PC-9 (cell line): ENCODE results near the gene ERAP2. TPM values are rescaled to one million over a fixed set of nuclear protein-coding genes. Genes with fewer than 3 reads are reported as not detected.

Source experiments
- BruUV-seq: library from RNA; stranded (reverse); fragments of 400-500 nt; replicated peaks from 2 replicates; lab custom pipeline; 2021; lab: Mats Ljungman, UMichigan
- CTCF ChIA-PET: fragments of 300-600 bp; sonication (Branson Sonifier 250); formaldehyde crosslinking; loops from one replicate; lab custom pipeline; 2022; ENCODE audit warnings: antibody characterized with exemption; lab: Charles Lee
- POLR2A ChIA-PET: fragments of 300-600 bp; sonication (Branson Sonifier 250); formaldehyde crosslinking; loops from one replicate; lab custom pipeline; 2022; ENCODE audit warnings: antibody characterized with exemption; ENCODE audit not compliant: unreplicated experiment; lab: Charles Lee
- DNase-seq, 2 experiments: peaks; one replicate each; pipeline versions ENCODE4 v3.0.0 to v3.0.0-alpha.2; 2015 to 2022; ENCODE audit warnings: mixed read lengths in 1 of 2
- H2AFZ ChIP-seq: fragments of 200-600 bp; sonication (generic); 2 replicates; pipeline ENCODE4 v1.8.1; 2017; ENCODE audit warnings: antibody characterized with exemption
- H3F3A ChIP-seq: fragments of 200-600 bp; sonication (generic); 2 replicates; pipeline ENCODE4 v1.8.1; 2017; ENCODE audit warnings: antibody characterized with exemption, mild to moderate bottlenecking, low read depth; ENCODE audit not compliant: insufficient read depth
- H3K27ac ChIP-seq: fragments of 200-600 bp; sonication (generic); 2 replicates; pipeline ENCODE4 v1.6.1; 2016; ENCODE audit warnings: mixed run types
- H3K27me3 ChIP-seq: fragments of 200-600 bp; sonication (generic); 2 replicates; pipeline ENCODE4 v1.6.1; 2016; ENCODE audit warnings: low read depth, mixed run types; ENCODE audit not compliant: insufficient read depth
- H3K36me3 ChIP-seq: fragments of 200-600 bp; sonication (generic); 2 replicates; pipeline ENCODE4 v1.6.1; 2016; ENCODE audit warnings: low read depth, mixed run types
- H3K4me1 ChIP-seq: fragments of 200-600 bp; sonication (generic); replicated peaks from 2 replicates; pipeline ENCODE4 v1.6.1; 2016; ENCODE audit warnings: mixed run types; ENCODE audit not compliant: insufficient read depth
- H3K4me2 ChIP-seq: fragments of 200-600 bp; sonication (generic); 2 replicates; pipeline ENCODE4 v1.6.1; 2017; ENCODE audit warnings: mixed run types
- H3K4me3 ChIP-seq: fragments of 200-600 bp; sonication (generic); 2 replicates; pipeline ENCODE4 v1.6.1; 2016; ENCODE audit warnings: mixed run types
- H3K79me2 ChIP-seq: fragments of 200-600 bp; sonication (generic); 2 replicates; pipeline ENCODE4 v1.6.1; 2017; ENCODE audit warnings: low read depth, mixed run types
- H3K9me2 ChIP-seq: fragments of 200-600 bp; sonication (generic); 2 replicates; pipeline ENCODE4 v1.8.1; 2017; ENCODE audit warnings: mild to moderate bottlenecking; ENCODE audit not compliant: insufficient read depth
- H3K9me3 ChIP-seq: fragments of 200-600 bp; sonication (generic); 2 replicates; pipeline ENCODE4 v1.8.1; 2016; ENCODE audit warnings: low read depth; ENCODE audit not compliant: insufficient read depth
- H4K20me1 ChIP-seq: fragments of 200-600 bp; sonication (generic); 2 replicates; pipeline ENCODE4 v1.8.1; 2017; ENCODE audit not compliant: insufficient read depth
- CTCF ChIP-seq: fragments of 200-600 bp; sonication (generic); conservative IDR thresholded peaks from 2 replicates; pipeline ENCODE4 v1.6.1; 2017; ENCODE audit warnings: mixed run types, antibody characterized with exemption, mild to moderate bottlenecking, moderate library complexity
- EZH2 ChIP-seq: fragments of 200-600 bp; sonication (generic); IDR thresholded peaks from 2 replicates; pipeline ENCODE4 v1.8.0; 2017; ENCODE audit warnings: antibody characterized with exemption, low read depth
- intact Hi-C: fragments of 100-400 bp; cut with micrococcal nuclease; formaldehyde crosslinking; loops from one replicate; pipeline ENCODE4 v1.10.0; 2022; ENCODE audit not compliant: unreplicated experiment
- total RNA-seq: library from RNA; stranded (reverse); gene quantifications from 2 replicates; pipeline ENCODE4 v1.2.3, GENCODE V29; 2021

Gene ERAP2
- total RNA-seq, 1 experiment from 2014 or later, result 48.2 TPM

GRCh38 chr5:96931605-96932004, 55.3 kb downstream of the ERAP2 start:
- ChIA-PET CTCF (no interaction called here), POLR2A (interaction anchor here (0.6 kb wide), 1 partner anchor 223 kb away, joined by 5 read pairs; no protein-coding TSS in a partner anchor)
- intact Hi-C loops, result loop anchor here (10.0 kb wide), 2 partner anchors 213 to 267 kb away; partner anchors contain the start of genes CAST and LIX1
- Histone ChIP-seq H3K9me3 (no peaks in the 10 kb centered on the region), H3K27ac (no peak overlapping the region), H3K4me3 (no peak overlapping the region), H2AFZ (no peak overlapping the region), H3K4me2 (no peak overlapping the region), H4K20me1 (no peaks in the 10 kb centered on the region), H3F3A (peaks cover 20% of the 10 kb centered on the region; the same call in 1 of the 2 replicates), H3K9me2 (no peaks in the 10 kb centered on the region), H3K27me3 (no peaks in the 10 kb centered on the region), H3K79me2 (peaks cover under 1% of the 10 kb centered on the region), H3K36me3 (no peaks in the 10 kb centered on the region), H3K4me1 (peaks cover 18% of the 10 kb centered on the region)
- BruUV-seq, result no TSS peak
- TF ChIP-seq CTCF, result no peak
- no peak for TF ChIP-seq EZH2
- DNase-seq, result no peak

- BruUV-seq, result no TSS peak
- H3K4me1 ChIP-seq, result peaks cover 18% of the 10 kb centered on the region
- H3K27me3 ChIP-seq, result no peaks in the 10 kb centered on the region
- ChIA-PET POLR2A (no interaction called here), CTCF (no interaction called here)
- H3K36me3 ChIP-seq, result no peaks in the 10 kb centered on the region
- no peak overlapping the region for H3K4me2 ChIP-seq
- H2AFZ ChIP-seq, result no peak overlapping the region
- H3K4me3 ChIP-seq, result no peak overlapping the region
- no peaks in the 10 kb centered on the region for H3K9me2 ChIP-seq
- no peak for TF ChIP-seq EZH2
- no peak for TF ChIP-seq CTCF
- H4K20me1 ChIP-seq, result no peaks in the 10 kb centered on the region
- H3K9me3 ChIP-seq, result no peaks in the 10 kb centered on the region
- H3K79me2 ChIP-seq, result peaks cover 5% of the 10 kb centered on the region
- intact Hi-C loops, result loop anchor here (10.0 kb wide), 2 partner anchors 213 to 267 kb away; partner anchors contain the start of genes CAST and LIX1
- DNase-seq, result no peak
- H3F3A ChIP-seq, result peaks cover 20% of the 10 kb centered on the region; the same call in 1 of the 2 replicates
- H3K27ac ChIP-seq, result no peak overlapping the region
Observed at GRCh38 chr5:96932026-96932425, 55.7 kb downstream of the ERAP2 start.

GRCh38 chr5:96933764-96934707, 57.7 kb downstream of the ERAP2 start:
- Histone ChIP-seq H3K4me3 (peak overlapping the region; percentile 94), H3K27ac (peak overlapping the region; percentile 80), H2AFZ (peak overlapping the region; percentile 100), H3K79me2 (peaks cover 24% of the 10 kb centered on the region), H3K9me3 (no peaks in the 10 kb centered on the region), H3K4me2 (peak overlapping the region; percentile 85), H4K20me1 (0 out of 2 replicates have a peak, but pooled peaks cover 5% of the 10 kb centered on the region), H3F3A (peaks cover 20% of the 10 kb centered on the region; the same call in 1 of the 2 replicates), H3K4me1 (peaks cover 31% of the 10 kb centered on the region), H3K27me3 (no peaks in the 10 kb centered on the region), H3K36me3 (no peaks in the 10 kb centered on the region), H3K9me2 (no peaks in the 10 kb centered on the region)
- intact Hi-C loops, result loop anchor here (1.0 to 10.0 kb wide), 4 partner anchors 57 to 269 kb away; partner anchors contain the start of genes CAST and LIX1
- BruUV-seq, result no TSS peak
- POLR2A ChIA-PET, result interaction anchor here (0.5 to 0.9 kb wide), 2 partner anchors 10 to 20 kb away, joined by 3 to 15 read pairs; no protein-coding TSS in a partner anchor
- CTCF ChIA-PET, result no interaction called here
- TF ChIP-seq CTCF, result no peak
- no peak for TF ChIP-seq EZH2
- peak in 1 of 2 experiments; percentile 46 for DNase-seq
